ENCODE results near the gene RALA. TPM values are rescaled to one million over a fixed set of nuclear protein-coding genes. Genes with fewer than 3 reads are reported as not detected.

Gene RALA
- total RNA-seq, 2 experiments from 2014 or later: 24.5 to 27.5 TPM

- ChIA-PET CTCF (interaction anchor here (1.1 kb wide), 1 partner anchor 66 kb away, joined by 3 read pairs; no protein-coding TSS in a partner anchor), POLR2A (no interaction called here)
- Histone ChIP-seq H3K4me1 (ENCODE audit: insufficient read depth, low read length) (peaks cover 7% of the 10 kb centered on the region), H3K27ac (ENCODE audit: low read depth in 1 of 2, low read length in 2 of 2) (no peak overlapping the region), H3K36me3 (ENCODE audit: insufficient read depth, low read length) (no peaks in the 10 kb centered on the region), H3K27me3 (ENCODE audit: control insufficient read depth in 1 of 2, insufficient read depth in 2 of 2, low read length in 2 of 2) (no peaks in the 10 kb centered on the region), H3K4me3 (ENCODE audit: low read length) (no peak overlapping the region), H3K9me3 (ENCODE audit: control insufficient read depth in 1 of 2, insufficient read depth in 1 of 2, low read length in 2 of 2) (no peaks in the 10 kb centered on the region)
- no peak overlapping the region for H3K27ac Mint-ChIP-seq
- H3K36me3 Mint-ChIP-seq (ENCODE audit: low read depth): peaks cover 39% of the 10 kb centered on the region
- H3K4me1 Mint-ChIP-seq (ENCODE audit: low read depth): peaks cover 90% of the 10 kb centered on the region
- no peak overlapping the region for H3K4me3 Mint-ChIP-seq
- H3K27me3 Mint-ChIP-seq: no peaks in the 10 kb centered on the region
- TF ChIP-seq CTCF (IDR thresholded peaks at IDR 0.05): no peak
- no peak for ATAC-seq (ENCODE audit: poor library complexity)
- no peak for DNase-seq
- intact Hi-C loops (cut with DNase I, micrococcal nuclease): no loop called here
- no peaks in the 10 kb centered on the region for H3K9me3 Mint-ChIP-seq
Measured at GRCh38 chr7:39644170-39644569, 20.8 kb downstream of the RALA start.

GRCh38 chr7:39645482-39646407, 22.4 kb downstream of the RALA start:
- no peak overlapping the region for H3K27ac ChIP-seq (ENCODE audit: low read depth in 1 of 2, low read length in 2 of 2)

GRCh38 chr7:39647816-39648215, 24.4 kb downstream of the RALA start:
- no peak overlapping the region for H3K4me3 Mint-ChIP-seq
- POLR2A ChIA-PET: no interaction called here

More at GRCh38 chr7:39645482-39646407, 22.4 kb downstream of the RALA start:
- DNase-seq (no peak), ATAC-seq (ENCODE audit: poor library complexity) (no peak)
- H3K27ac Mint-ChIP-seq: no peak overlapping the region
- Histone ChIP-seq H3K27me3 (ENCODE audit: control insufficient read depth in 1 of 2, insufficient read depth in 2 of 2, low read length in 2 of 2) (no peaks in the 10 kb centered on the region), H3K9me3 (ENCODE audit: control insufficient read depth in 1 of 2, insufficient read depth in 1 of 2, low read length in 2 of 2) (no peaks in the 10 kb centered on the region), H3K4me1 (ENCODE audit: insufficient read depth, low read length) (peaks cover 3% of the 10 kb centered on the region), H3K36me3 (ENCODE audit: insufficient read depth, low read length) (no peaks in the 10 kb centered on the region), H3K4me3 (ENCODE audit: low read length) (no peak overlapping the region)
- no peak for TF ChIP-seq CTCF (IDR thresholded peaks at IDR 0.05)
- intact Hi-C loops (cut with DNase I, micrococcal nuclease): no loop called here
- peaks cover 90% of the 10 kb centered on the region for H3K4me1 Mint-ChIP-seq (ENCODE audit: low read depth)
- CTCF ChIA-PET: interaction anchor here (0.5 kb wide), 1 partner anchor 40 kb away, joined by 4 read pairs; no protein-coding TSS in a partner anchor
- POLR2A ChIA-PET: interaction anchor here (0.6 to 1.4 kb wide), 2 partner anchors 40 to 65 kb away, joined by 3 read pairs; no protein-coding TSS in a partner anchor
- H3K36me3 Mint-ChIP-seq (ENCODE audit: low read depth): peaks cover 38% of the 10 kb centered on the region
- H3K27me3 Mint-ChIP-seq: no peaks in the 10 kb centered on the region
- no peaks in the 10 kb centered on the region for H3K9me3 Mint-ChIP-seq
- no peak overlapping the region for H3K4me3 Mint-ChIP-seq

More at GRCh38 chr7:39647816-39648215, 24.4 kb downstream of the RALA start:
- TF ChIP-seq CTCF (IDR thresholded peaks at IDR 0.05): no peak
- Mint-ChIP-seq H3K4me1 (ENCODE audit: low read depth) (peaks cover 75% of the 10 kb centered on the region), H3K9me3 (no peaks in the 10 kb centered on the region), H3K27me3 (no peaks in the 10 kb centered on the region), H3K27ac (peak overlapping the region; percentile 18), H3K36me3 (ENCODE audit: low read depth) (peaks cover 38% of the 10 kb centered on the region)
- Histone ChIP-seq H3K9me3 (ENCODE audit: control insufficient read depth in 1 of 2, insufficient read depth in 1 of 2, low read length in 2 of 2) (no peaks in the 10 kb centered on the region), H3K27ac (ENCODE audit: low read depth in 1 of 2, low read length in 2 of 2) (no peak overlapping the region), H3K4me1 (ENCODE audit: insufficient read depth, low read length) (no peaks in the 10 kb centered on the region), H3K36me3 (ENCODE audit: insufficient read depth, low read length) (no peaks in the 10 kb centered on the region), H3K27me3 (ENCODE audit: control insufficient read depth in 1 of 2, insufficient read depth in 2 of 2, low read length in 2 of 2) (no peaks in the 10 kb centered on the region), H3K4me3 (ENCODE audit: low read length) (no peak overlapping the region)
- CTCF ChIA-PET: interaction anchor here (0.6 to 1.2 kb wide), 2 partner anchors 10 to 28 kb away, joined by 3 to 4 read pairs; no protein-coding TSS in a partner anchor
- DNase-seq: no peak
- intact Hi-C loops (cut with DNase I, micrococcal nuclease): no loop called here
- ATAC-seq (ENCODE audit: poor library complexity): no peak
